ENCODE measurements around the gene NFE2L3.
"Not testable (repeated sequence)": the region's sequence is repeated elsewhere in the genome, so short reads cannot be mapped to it uniquely, and the experiment has no call there.

Gene NFE2L3

GRCh38 chr7:26147646-26148306 lies 4.2 kb upstream of the NFE2L3 start:
- DNase-seq = not testable (repeated sequence)

GRCh38 chr7:26148307-26148700 lies 3.7 kb upstream of the NFE2L3 start:
- not testable (repeated sequence) for DNase-seq

GRCh38 chr7:26149391-26149977 lies 2.5 kb upstream of the NFE2L3 start:
- DNase-seq = no peak

GRCh38 chr7:26151096-26151495 lies 902 bp upstream of the NFE2L3 start:
- peak; percentile 61 for DNase-seq

- no peak for DNase-seq
These were observed 397 bp upstream of the NFE2L3 start for GRCh38 chr7:26151650-26151952.

GRCh38 chr7:26152782-26153240 lies 813 bp downstream of the NFE2L3 start:
- peak; percentile 47 for DNase-seq

GRCh38 chr7:26153241-26153822 lies 1.3 kb downstream of the NFE2L3 start:
- DNase-seq = peak; percentile 47

GRCh38 chr7:26153823-26154783 lies 2.1 kb downstream of the NFE2L3 start:
- DNase-seq = peak; percentile 26

GRCh38 chr7:26155531-26156375 lies 3.8 kb downstream of the NFE2L3 start:
- DNase-seq = peak; percentile 60

GRCh38 chr7:26156451-26157420 lies 4.7 kb downstream of the NFE2L3 start:
- DNase-seq = no peak

- no peak for DNase-seq
These were observed 5.6 kb downstream of the NFE2L3 start for GRCh38 chr7:26157520-26158105.

GRCh38 chr7:26159243-26159642 lies 7.2 kb downstream of the NFE2L3 start:
- DNase-seq = no peak

GRCh38 chr7:26160896-26161295 lies 8.9 kb downstream of the NFE2L3 start:
- DNase-seq = no peak

- DNase-seq = no peak
These were observed 10.4 kb downstream of the NFE2L3 start for GRCh38 chr7:26162431-26162830.

- not testable (repeated sequence) for DNase-seq
These were observed 11.8 kb downstream of the NFE2L3 start for GRCh38 chr7:26163804-26164203.

GRCh38 chr7:26165950-26166683 lies 14.1 kb downstream of the NFE2L3 start:
- peak; percentile 63 for DNase-seq

- no peak for DNase-seq
These were observed 14.8 kb downstream of the NFE2L3 start for GRCh38 chr7:26166684-26167266.

- DNase-seq = no peak
These were observed 15.4 kb downstream of the NFE2L3 start for GRCh38 chr7:26167303-26167934.

- no peak for DNase-seq
These were observed 16.5 kb downstream of the NFE2L3 start for GRCh38 chr7:26168458-26169023.

Data from NCI-H82 (cell line).